UCSD-AML1 (cell line): ENCODE measurements around the gene SLC8A3.
"Not testable (repeated sequence)": the region's sequence is repeated elsewhere in the genome, so short reads cannot be mapped to it uniquely, and the experiment has no call there.

Source experiments
- DNase-seq: peaks from one replicate; lab custom pipeline; 2025; ENCODE audit not compliant: unreplicated experiment; lab: John Stamatoyannopoulos, UW

The SLC8A3 gene

GRCh38 chr14:70188659-70189455 lies at the start of gene SLC8A3:
Gene SLC8A3, minus strand, starts transcription at chr14:70188951. Its CDS starts 20,529 bp downstream, at chr14:70168422.
- DNase-seq = peak; percentile 41

GRCh38 chr14:70237710-70238109 lies 49.0 kb upstream of the SLC8A3 start:
- DNase-seq = peak; percentile 20

DNA sequence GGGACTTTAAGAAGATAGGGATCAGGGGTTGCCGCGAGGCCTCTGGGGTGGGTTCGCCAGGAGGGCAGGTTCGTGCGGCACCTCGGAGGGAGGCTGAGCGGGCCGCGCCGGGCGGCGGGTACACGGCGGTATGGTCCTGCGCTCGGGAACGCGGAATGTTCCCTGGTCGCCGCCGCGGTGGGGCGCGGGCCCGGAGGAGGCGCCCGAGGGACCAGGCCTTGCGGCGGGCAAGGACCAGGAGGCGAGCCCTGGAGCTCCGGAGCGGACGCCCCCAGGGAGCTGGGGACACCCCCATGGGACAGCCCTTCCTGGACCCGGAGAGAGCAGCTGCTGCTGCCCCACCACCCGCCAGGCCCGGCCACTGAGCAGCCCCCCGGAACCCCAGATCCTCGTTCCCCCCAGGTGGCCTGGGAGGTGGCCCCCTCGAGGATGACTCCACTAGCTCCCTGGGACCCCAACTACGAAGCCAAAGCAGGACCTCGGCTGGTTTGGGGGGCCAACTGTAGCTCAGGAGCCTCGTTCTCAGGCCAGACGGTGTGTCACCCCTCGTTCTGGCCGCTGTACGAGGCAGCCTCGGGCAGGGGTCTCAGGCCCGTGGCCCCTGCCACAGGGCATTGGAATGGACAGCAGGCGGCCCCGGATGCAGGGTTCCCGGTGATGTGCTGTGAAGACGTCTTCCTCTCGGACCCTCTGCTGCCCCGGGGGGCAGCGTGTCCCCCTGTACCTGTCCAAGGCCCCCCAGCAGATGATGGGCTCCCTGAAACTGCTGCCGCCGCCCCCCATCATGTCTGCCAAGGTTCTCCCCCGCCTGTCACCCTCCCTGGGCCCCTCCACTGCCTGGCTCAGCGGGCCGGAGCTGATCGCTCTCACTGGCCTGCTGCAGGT lies 45.6 kb upstream of the SLC8A3 start:
- no peak for DNase-seq

DNA sequence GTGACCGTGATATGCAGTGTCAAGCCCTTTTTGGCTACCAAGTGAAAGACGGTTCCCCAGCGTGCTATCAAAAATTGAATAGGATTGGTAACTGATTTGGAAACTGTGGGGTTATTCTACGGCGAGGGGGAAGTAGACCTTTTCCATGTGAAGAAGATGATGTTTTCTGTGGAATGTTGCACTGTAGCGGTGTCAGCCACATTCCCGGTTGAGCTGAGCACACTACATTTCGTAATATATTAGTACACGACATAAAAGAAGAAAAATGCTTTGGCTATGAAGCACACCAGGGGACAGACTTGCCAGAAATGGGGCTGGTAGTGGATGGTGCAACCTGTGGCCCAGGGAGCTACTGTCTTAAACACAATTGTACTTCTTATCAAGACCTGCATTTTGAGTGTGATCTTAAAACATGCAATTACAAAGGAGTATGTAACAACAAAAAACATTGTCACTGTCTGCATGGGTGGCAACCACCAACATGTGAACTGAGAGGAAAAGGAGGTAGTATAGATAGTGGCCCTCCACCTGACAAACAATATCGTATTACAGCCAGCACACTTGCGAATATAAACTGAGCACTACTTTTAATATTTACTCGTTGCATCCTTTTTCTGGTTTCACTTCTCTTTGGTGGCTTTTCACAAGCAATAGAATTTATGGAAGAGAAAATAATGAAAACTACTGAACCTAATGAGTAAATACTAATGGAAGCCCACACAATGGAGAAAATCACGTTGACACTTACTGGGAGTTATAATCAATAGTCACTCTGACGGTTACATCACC lies 43.2 kb upstream of the SLC8A3 start:
- not testable (repeated sequence) for DNase-seq

DNA sequence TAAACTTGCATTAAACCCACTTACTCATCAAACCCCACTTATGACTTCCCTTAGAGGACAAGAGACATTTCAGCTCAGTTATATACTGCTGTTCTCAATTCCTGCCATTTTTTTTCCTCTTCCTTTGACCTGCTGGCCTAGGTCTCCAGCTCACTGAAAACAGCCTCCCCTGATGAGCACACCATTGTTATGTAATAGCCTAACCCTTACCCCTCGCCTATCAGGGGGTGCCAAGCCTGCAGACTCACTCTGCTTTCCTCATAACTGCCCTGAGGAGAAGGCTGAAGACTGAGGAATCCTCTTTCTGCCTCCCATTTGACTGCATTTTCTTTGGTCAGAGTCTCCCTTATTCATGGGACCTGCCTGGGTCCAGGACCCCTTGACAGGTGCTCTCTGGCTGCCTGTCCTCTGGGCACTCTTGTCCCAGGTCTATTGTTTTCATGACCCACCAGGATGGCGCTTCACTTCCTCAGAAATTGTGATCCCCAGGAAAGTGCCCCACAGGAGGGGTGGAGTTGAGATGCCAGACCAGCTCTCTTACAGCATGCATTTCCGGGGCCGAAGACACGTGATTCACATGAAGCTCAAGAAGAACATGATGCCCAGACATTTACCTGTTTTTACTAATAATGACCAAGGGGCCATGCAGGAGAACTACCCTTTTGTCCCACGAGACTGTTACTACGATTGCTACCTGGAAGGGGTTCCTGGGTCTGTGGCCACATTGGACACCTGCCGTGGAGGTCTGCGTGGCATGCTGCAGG lies 41.3 kb upstream of the SLC8A3 start:
- not testable (repeated sequence) for DNase-seq

DNA sequence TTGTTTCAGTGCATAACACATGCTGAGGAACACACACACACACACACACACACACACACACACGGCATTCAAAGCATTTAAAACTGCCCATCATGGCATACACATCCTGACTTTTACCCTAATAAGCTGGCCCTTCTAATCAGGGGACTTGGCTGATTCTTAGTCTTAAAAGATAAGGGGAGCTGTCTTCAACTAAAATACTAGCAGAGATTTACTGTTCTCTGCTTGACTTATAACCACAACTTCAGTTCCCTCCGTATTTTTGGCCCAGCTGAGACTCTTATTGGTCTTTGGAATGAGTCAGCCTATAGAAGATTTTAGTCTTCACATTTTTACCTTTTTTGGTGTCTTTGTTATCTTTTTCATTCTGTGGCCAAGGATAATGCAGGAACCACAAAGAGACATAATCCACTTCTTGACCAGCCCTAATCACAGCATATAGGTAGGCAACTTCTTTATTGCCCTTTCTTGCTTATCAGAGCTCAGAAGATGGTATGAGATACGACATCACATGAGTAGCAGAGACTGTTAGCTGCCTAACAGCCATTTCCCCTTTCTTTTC lies 25.1 kb upstream of the SLC8A3 start:
- no peak for DNase-seq

DNA sequence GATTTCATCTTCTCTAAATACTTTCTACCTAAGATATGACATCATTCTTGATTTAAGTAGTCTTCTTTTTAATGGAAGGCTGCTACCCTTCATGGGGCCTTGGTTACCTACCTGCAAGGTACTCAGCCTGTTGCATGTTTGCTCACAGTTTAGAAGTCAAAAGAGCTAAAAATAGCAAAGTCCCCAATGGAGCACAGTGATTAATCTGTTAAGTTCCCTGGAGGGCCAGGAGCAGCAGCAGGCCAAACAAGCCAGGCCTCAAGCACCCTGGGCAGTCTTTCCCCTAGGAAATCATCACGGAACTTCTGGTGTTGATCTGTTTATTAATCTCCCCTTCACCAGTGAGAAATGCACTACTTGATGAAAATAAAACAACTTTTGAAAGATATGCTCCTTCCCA lies 24.0 kb upstream of the SLC8A3 start:
- DNase-seq = no peak

- no peak for DNase-seq
These were observed 19.6 kb upstream of the SLC8A3 start for GRCh38 chr14:70208380-70208779.

- DNase-seq = no peak
These were observed 14.9 kb upstream of the SLC8A3 start for GRCh38 chr14:70203686-70204085.

DNA sequence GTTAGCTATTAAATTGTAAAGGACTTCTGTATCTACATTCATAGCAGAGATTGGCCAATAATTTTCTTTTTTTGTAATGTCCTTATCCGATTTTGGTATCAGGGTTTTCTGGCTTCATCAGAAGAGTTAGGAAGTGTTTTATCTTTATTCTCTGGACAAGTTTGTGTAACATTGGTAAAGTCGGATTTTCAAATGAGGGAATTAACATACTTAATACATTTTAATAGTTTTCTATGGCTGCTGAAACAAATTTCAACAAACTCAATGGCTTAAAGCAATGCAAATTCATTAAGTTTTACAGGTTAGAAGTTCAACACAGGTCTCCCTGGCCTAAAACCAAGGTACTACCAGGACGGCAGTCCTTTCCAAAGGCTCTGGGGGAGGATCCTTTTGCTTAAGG lies 13.2 kb upstream of the SLC8A3 start:
- no peak for DNase-seq

DNA sequence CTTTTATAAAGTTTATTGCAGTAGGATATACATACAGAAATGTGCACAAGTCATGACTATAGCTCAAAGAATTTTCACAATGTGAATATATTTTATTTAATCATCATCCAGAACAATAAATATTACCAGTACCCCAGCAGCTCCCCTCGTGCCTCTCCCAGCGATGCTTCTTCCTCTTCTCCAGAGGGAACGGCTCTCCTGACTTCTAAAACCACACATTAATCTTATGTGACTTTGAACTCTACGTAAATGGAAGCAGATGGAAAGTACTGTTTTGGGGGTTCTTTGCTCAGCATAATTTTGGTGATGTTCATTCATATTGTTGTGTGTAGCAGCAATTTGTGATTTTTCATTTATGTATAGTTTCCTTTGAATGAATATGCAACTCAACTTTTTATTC lies 4.6 kb upstream of the SLC8A3 start:
- no peak for DNase-seq

- no peak for DNase-seq
These were observed 4.2 kb upstream of the SLC8A3 start for GRCh38 chr14:70192915-70193314.

DNA sequence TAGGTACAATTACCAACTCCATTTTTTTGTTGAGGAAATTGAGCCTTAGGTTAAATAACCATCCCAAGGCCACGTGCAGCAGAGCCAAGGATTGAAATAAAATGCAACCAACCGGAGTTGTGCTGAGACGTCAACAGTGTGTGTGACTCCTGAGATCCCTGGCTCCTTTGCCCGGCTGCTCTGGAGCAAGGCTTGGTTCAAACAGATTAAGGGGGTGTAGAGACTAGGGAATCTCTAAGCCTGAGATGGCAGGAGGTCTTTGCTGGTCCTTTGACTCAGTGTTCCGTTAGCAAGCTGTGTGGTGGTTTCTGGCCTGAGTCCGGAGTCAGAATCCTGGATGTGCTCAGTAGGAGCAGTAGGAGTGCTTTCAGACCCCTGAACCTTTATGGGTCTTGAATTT lies 1.4 kb upstream of the SLC8A3 start:
- DNase-seq = no peak

GRCh38 chr14:70189456-70190077 lies 816 bp upstream of the SLC8A3 start:
- no peak for DNase-seq

GRCh38 chr14:70188322-70188658 lies 461 bp downstream of the SLC8A3 start:
- DNase-seq = peak; percentile 40

GRCh38 chr14:70186900-70187451 lies 1.8 kb downstream of the SLC8A3 start:
- peak; percentile 74 for DNase-seq

DNA sequence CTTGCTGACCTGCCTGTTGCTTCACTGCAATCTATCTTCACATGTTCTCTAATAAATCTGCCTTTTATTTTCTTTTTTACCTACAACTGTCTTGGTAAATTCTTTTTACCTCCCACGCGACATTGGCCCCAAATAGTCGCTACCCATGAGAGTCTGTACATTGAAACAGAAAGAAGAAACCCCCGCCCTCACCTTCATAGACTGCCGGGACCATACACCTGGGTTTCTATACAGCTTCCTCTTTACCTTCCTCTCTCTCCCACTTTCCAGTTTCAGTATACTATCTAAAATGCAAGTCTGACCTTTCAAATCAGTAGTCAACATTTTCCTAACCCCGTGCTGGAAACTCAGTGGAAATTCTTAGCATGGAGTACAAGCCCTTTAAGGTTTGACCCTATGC lies 4.8 kb downstream of the SLC8A3 start:
- DNase-seq = no peak

- DNase-seq = no peak
These were observed 7.5 kb downstream of the SLC8A3 start for GRCh38 chr14:70181276-70181675.

DNA sequence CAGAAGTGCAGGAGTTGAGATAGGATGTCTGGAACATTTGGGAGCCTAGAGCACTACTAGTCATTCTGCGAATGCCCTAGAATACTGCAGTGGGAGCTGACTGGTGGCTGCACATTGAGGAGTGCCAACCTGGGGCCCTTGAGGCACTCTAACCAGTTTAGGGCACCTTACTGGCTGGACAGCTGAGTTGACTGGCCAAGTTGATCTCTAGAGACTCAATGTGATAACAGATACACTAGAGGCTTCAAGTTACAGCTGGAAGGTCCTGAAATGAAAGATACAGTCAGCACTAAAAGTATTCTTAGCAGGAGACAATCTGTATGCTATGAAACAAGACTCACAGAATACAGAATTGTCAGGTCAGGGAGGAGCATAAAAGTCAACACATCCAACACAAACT lies 8.0 kb downstream of the SLC8A3 start:
- DNase-seq = no peak
